ENCODE data around the gene KIF9.
"Not testable (repeated sequence)": the region's sequence is repeated elsewhere in the genome, so short reads cannot be mapped to it uniquely, and the experiment has no call there.

GRCh38 chr3:47291754-47292420, 9.3 kb upstream of the KIF9 start:
- not testable (repeated sequence) for TF ChIP-seq CTCF (IDR thresholded peaks at IDR 0.05; ENCODE audit: insufficient read depth, low read length); REST (IDR thresholded peaks at IDR 0.05; ENCODE audit: insufficient replicate concordance, low read depth)
